ENCODE measurements around the gene CTIF. TPM values are rescaled to one million over a fixed set of nuclear protein-coding genes. Genes with fewer than 3 reads are reported as not detected.

The CTIF gene
- total RNA-seq, 2 donors from 2014 or later = 4.6 to 4.7 TPM

DNA sequence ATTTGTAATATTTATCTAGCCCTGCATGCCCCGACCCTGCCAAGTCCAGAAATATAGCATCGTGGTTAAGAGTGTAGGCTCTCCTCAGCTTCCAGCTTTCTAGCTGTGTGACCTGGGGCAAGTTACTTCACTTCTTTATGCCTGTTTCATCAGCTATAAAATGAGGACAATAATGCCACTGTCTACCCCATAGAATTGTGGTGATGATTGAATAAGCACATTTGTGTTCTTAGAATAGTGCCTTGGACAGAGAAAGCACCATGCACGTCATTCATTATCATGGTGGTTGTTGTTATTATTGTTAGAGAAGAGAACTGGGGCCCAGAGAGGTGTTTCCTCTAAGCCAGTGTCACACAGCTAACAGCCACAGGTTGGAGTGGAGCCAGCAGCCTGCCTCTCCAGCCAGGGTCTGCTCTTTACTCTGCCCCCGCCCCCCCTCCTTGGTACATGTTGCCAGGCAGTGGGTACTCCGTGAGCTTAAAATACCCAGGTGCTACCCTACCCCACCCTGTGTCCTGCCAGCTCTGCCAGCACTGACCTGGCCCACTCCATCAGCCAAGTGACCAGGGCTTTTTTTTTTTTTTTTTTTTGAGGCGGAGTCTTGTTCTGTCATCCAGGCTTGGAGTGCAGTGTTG lies 202.1 kb downstream of the CTIF start:
- Mint-ChIP-seq H3K36me3 (ENCODE audit: insufficient read depth in 2 of 2) (no peaks in the 10 kb centered on the region), H3K4me3 (no peak overlapping the region), H3K4me1 (ENCODE audit: low read depth) (no peaks in the 10 kb centered on the region), H3K27ac (no peak overlapping the region), H3K9me3 (no peaks in the 10 kb centered on the region), H3K27me3 (ENCODE audit: low read depth) (no peaks in the 10 kb centered on the region)
- ATAC-seq (replicated peaks in 1 of 2) (no peak), DNase-seq (no peak)

DNA sequence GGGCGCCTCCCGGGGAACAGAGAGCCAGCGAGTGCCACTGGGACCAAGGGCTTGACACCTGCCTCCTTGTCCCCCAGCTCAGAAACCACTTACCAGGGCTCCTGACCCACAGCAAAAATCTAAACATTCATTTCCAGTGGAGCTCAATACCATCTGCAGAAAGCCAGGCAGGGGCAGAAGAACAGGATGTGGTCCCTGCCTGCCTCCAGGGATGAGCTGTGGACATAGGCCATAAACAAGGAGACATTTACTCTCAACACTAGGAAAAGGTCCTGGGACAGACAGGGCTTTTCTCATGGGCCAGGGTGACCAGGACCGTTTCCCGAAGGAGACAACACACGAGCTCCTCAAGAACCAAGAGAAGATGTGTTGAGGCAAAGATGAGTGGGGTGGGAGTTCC lies 203.0 kb downstream of the CTIF start:
- no peak overlapping the region for H3K4me3 Mint-ChIP-seq
- no peaks in the 10 kb centered on the region for H3K27me3 Mint-ChIP-seq (ENCODE audit: low read depth)
- H3K9me3 Mint-ChIP-seq = no peaks in the 10 kb centered on the region
- ATAC-seq (replicated peaks in 1 of 2) = no peak
- no peak for DNase-seq
- no peaks in the 10 kb centered on the region for H3K36me3 Mint-ChIP-seq (ENCODE audit: insufficient read depth in 2 of 2)
- no peak overlapping the region for H3K27ac Mint-ChIP-seq
- no peaks in the 10 kb centered on the region for H3K4me1 Mint-ChIP-seq (ENCODE audit: low read depth)

DNA sequence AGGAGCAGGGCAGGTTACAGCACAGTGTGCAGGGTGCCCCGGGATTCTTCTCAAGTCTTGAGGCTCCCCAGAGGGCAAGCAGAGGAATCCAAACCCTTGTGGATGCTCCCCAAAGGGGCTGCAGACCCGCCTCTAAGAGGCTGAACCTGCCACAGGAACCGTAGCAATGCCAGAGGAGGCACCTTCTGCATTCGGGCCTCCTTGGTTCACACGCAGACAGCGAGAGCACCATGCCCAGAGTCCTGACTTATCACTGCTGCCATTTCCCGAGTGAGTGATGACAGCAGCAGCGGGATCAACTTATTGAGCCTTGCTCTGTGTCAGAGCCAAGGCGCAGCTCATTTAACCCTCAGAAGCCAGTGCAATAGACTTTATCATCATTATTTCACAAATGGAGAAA lies 203.5 kb downstream of the CTIF start:
- Mint-ChIP-seq H3K4me3 (no peak overlapping the region), H3K36me3 (ENCODE audit: insufficient read depth in 2 of 2) (no peaks in the 10 kb centered on the region), H3K9me3 (no peaks in the 10 kb centered on the region), H3K4me1 (ENCODE audit: low read depth) (no peaks in the 10 kb centered on the region), H3K27me3 (ENCODE audit: low read depth) (no peaks in the 10 kb centered on the region), H3K27ac (no peak overlapping the region)
- ATAC-seq (replicated peaks in 1 of 2) (no peak), DNase-seq (no peak)

DNA sequence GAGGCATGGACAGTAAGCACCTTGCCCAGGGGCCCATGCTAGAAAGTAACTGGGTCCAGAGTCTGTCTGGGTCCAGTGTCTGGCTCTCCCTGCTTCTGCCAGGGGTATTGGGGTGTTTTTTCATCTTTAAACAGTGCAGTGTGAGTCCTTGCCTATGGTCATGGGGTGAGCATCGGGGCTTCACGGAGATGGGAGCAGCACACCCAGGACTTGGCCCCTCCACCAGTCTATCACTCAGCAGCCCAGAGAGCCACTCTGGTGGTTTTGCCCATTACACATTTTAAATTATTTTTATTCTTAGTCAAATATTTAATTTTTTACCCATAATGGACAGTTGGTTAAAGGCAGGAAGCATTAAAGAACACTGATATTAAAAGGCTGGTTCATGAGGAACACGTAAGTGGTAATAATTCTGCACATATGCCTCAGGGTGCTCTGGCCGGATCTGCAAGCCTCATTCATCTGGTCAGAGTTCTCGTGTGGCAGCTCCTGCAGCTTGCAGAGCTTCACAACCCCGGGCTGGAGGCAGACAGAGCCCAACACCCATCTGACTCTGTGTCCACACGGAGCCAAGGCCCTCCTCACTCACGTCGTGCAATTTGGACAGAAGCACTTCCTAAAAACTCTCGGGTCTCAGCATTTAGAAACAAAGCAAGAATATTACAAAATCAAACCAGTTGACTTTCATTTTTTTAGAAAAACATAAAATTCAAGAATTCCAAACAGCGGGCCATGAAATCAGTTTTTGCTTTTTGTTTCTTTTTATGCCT lies 204.1 kb downstream of the CTIF start:
- Mint-ChIP-seq H3K27me3 (ENCODE audit: low read depth) (no peaks in the 10 kb centered on the region), H3K36me3 (ENCODE audit: insufficient read depth in 2 of 2) (no peaks in the 10 kb centered on the region), H3K4me1 (ENCODE audit: low read depth) (no peaks in the 10 kb centered on the region), H3K27ac (no peak overlapping the region), H3K4me3 (no peak overlapping the region), H3K9me3 (no peaks in the 10 kb centered on the region)
- ATAC-seq (replicated peaks in 1 of 2) (no peak), DNase-seq (no peak)

DNA sequence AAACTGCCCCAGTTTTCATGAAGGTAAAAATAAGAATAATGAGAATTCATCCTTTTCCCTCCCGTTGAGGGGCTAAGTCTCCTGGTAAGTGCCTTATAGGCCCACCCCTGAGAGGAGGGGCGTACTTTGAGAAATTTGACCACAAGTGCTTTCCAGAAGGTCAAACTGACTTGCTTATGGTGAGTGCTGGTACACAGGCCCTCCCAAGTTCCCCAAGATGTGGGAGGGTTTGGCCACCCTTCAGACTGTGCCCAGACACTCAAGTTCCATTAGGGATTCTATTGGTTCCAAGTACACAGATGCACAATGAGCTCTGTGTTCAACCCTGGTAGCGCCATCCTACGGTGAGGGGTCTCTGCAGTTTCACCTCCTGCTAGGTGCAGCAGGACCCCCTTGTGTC lies 205.1 kb downstream of the CTIF start:
- ATAC-seq (replicated peaks in 1 of 2) (no peak), DNase-seq (no peak)
- H3K9me3 Mint-ChIP-seq = no peaks in the 10 kb centered on the region
- no peaks in the 10 kb centered on the region for H3K4me1 Mint-ChIP-seq (ENCODE audit: low read depth)
- H3K36me3 Mint-ChIP-seq (ENCODE audit: insufficient read depth in 2 of 2) = no peaks in the 10 kb centered on the region
- no peaks in the 10 kb centered on the region for H3K27me3 Mint-ChIP-seq (ENCODE audit: low read depth)
- no peak overlapping the region for H3K4me3 Mint-ChIP-seq
- H3K27ac Mint-ChIP-seq = no peak overlapping the region

DNA sequence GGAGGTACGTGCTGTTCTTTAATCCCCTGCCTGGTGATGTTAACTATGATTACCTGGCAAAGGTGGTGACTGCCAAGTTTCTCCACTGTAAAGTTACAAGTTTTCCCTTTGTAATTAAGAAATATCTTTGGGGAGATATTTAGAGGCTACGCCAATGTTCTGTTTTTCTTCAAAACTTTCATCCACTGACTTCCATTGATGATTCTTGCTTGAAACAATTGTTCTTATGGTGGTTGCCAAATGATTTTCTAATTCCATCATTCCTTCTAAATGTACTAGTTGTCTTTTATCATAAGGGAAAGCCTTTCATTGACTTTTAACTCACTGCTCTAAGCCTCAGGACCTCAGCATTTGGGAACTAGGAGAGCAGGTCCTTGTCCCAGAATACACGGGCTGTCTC lies 206.5 kb downstream of the CTIF start:
- no peaks in the 10 kb centered on the region for H3K36me3 Mint-ChIP-seq (ENCODE audit: insufficient read depth in 2 of 2)
- H3K4me1 Mint-ChIP-seq (ENCODE audit: low read depth) = no peaks in the 10 kb centered on the region

DNA sequence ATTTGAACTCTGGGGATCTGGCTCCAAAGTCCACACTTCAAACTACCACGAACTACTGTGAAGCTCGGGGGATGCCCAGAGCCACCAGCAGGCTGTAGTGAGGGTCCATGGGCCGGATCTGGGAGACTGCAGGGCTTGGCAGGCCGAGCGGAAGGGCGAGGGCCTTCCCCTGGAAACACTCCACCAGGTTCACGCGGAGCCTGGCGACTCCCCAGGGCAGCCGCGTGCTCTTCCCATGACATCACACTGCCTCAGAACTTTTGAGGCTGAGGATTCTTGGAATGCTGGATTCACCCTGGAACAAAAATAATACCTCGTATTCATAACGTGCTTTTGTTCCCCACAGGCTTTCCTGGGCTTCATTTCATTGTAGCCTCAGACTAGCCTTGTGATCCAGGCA lies 210.9 kb downstream of the CTIF start:
- no peak for ATAC-seq (replicated peaks in 1 of 2)
- no peak overlapping the region for H3K27ac Mint-ChIP-seq
- no peak overlapping the region for H3K4me3 Mint-ChIP-seq
- H3K4me1 Mint-ChIP-seq (ENCODE audit: low read depth) = no peaks in the 10 kb centered on the region
- DNase-seq = no peak
- no peaks in the 10 kb centered on the region for H3K27me3 Mint-ChIP-seq (ENCODE audit: low read depth)
- H3K36me3 Mint-ChIP-seq (ENCODE audit: insufficient read depth in 2 of 2) = no peaks in the 10 kb centered on the region
- H3K9me3 Mint-ChIP-seq = no peaks in the 10 kb centered on the region

More for the DNA sequence above, 206.5 kb downstream of the CTIF start:
- ATAC-seq (replicated peaks in 1 of 2) (no peak), DNase-seq (no peak)
- Mint-ChIP-seq H3K9me3 (no peaks in the 10 kb centered on the region), H3K4me3 (no peak overlapping the region), H3K27ac (no peak overlapping the region), H3K27me3 (ENCODE audit: low read depth) (no peaks in the 10 kb centered on the region)

DNA sequence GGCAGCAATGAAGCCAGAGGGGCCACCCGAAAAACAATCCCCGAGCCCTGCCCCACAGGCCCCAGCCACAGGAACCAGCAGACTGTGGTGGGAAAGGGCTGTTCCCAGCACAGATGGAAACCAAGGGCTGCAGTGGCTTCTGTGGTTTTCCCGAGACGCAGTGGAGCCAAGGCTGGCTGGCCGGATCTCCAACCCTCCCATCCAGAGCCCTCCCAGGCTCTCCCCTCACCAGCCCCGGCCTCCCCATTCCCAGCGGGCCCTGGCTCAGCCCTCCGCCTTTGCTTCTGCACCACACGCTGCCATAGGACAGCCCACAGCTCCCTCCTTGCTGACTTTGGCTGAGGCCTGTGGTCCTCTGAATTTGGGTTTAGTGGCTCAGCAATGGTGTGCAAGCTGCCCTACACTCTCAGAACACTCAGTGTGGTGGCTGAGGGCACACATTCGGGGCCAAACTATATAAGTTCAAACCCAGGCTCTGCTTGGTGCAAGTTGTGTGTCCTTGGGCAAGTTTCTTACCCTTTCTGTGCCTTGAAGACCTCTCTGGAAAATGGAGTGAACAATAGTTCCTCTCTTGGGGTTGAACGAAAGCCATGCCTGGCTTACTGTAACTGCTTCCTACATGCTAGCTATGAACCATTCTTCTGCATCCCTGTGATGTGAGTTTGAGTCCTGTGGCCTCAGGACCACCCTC lies 211.8 kb downstream of the CTIF start:
- no peak for ATAC-seq (replicated peaks in 1 of 2)
- no peak for DNase-seq

DNA sequence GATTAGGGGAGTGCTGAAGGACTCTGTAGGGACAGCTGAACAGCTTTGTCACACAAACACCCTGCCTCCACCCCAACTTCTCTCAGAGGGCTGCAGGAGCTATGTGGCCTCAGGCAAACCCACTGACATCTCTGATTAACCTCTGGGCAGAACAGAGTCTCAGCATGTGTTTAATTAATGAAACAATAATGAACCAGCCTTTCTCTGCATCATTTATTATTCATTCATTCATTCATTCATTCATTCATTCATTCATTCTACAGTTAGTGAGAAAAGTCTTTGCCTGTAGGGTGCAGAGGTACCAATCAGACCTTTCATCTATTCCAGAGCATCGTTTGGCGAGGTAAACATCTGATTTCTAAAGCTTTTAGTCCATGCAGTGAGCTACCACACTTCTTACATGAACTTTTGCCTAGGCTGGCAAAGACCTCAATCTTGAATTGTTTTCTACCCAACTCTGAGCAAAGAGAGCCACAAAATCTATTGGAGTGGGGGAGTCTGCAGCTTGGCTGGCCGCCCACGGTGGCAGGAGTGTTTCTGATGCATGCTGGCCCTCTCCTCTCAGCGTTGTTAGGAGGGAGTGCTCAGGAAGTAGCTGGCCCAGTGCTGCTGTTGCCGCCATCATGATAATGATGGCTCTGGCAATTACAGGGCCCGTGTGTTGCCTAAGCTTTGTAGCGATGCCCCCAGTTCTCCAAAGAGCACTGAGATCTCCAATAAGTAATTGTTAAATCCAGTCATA lies 213.1 kb downstream of the CTIF start:
- DNase-seq (no peak), ATAC-seq (replicated peaks in 1 of 2) (no peak)
- Mint-ChIP-seq H3K36me3 (ENCODE audit: insufficient read depth in 2 of 2) (no peaks in the 10 kb centered on the region), H3K4me3 (no peak overlapping the region), H3K9me3 (no peaks in the 10 kb centered on the region), H3K27ac (no peak overlapping the region), H3K4me1 (ENCODE audit: low read depth) (no peaks in the 10 kb centered on the region), H3K27me3 (ENCODE audit: low read depth) (no peaks in the 10 kb centered on the region)

More for the DNA sequence above, 211.8 kb downstream of the CTIF start:
- Mint-ChIP-seq H3K27me3 (ENCODE audit: low read depth) (no peaks in the 10 kb centered on the region), H3K36me3 (ENCODE audit: insufficient read depth in 2 of 2) (no peaks in the 10 kb centered on the region), H3K4me1 (ENCODE audit: low read depth) (no peaks in the 10 kb centered on the region), H3K9me3 (no peaks in the 10 kb centered on the region), H3K4me3 (no peak overlapping the region), H3K27ac (no peak overlapping the region)

DNA sequence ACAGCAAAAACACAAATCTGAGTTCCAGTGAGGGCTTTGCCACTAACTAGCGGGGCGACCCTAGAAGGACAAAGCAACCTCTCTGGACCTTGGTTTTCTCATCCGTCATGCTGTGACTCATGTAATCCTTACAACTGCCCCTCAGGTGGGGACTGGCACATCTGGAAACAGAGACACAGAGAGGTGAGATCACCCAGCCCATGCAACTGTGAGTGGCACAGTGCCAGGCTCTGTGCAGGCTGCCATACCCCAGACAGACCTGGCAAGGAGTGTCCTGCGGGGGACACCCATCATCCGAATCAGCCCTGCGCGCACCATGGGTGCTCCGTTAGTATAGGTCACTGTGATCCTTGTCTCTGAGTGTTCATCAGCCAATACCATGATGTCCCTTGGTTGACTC lies 213.6 kb downstream of the CTIF start:
- H3K4me3 Mint-ChIP-seq = no peak overlapping the region
- no peak for ATAC-seq (replicated peaks in 1 of 2)
- H3K27me3 Mint-ChIP-seq (ENCODE audit: low read depth) = no peaks in the 10 kb centered on the region
- H3K27ac Mint-ChIP-seq = no peak overlapping the region
- H3K36me3 Mint-ChIP-seq (ENCODE audit: insufficient read depth in 2 of 2) = no peaks in the 10 kb centered on the region
- no peaks in the 10 kb centered on the region for H3K9me3 Mint-ChIP-seq
- no peak for DNase-seq
- no peaks in the 10 kb centered on the region for H3K4me1 Mint-ChIP-seq (ENCODE audit: low read depth)

DNA sequence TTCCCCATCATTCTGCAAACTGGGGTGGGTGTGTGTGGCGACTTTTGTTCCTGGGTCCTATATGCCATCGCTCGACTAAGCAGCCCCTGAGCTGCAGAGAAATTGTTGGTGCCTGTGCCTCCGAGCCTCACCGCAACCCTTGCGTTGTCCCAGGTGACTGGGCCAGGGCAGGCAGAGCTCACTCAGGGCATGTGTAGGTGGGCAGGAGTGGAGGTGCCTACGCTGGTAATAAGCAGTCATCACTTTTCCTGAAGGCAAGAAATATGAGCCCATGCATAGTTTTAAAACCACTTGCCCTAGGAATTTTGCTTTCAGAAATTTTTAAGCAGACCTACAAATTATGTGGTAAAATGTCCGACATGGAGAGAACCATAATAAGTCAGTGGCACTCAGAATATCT lies 214.1 kb downstream of the CTIF start:
- no peaks in the 10 kb centered on the region for H3K9me3 Mint-ChIP-seq
- H3K27ac Mint-ChIP-seq = no peak overlapping the region
- DNase-seq (no peak), ATAC-seq (replicated peaks in 1 of 2) (no peak)
- H3K4me3 Mint-ChIP-seq = no peak overlapping the region
- no peaks in the 10 kb centered on the region for H3K36me3 Mint-ChIP-seq (ENCODE audit: insufficient read depth in 2 of 2)
- H3K4me1 Mint-ChIP-seq (ENCODE audit: low read depth) = no peaks in the 10 kb centered on the region
- no peaks in the 10 kb centered on the region for H3K27me3 Mint-ChIP-seq (ENCODE audit: low read depth)

DNA sequence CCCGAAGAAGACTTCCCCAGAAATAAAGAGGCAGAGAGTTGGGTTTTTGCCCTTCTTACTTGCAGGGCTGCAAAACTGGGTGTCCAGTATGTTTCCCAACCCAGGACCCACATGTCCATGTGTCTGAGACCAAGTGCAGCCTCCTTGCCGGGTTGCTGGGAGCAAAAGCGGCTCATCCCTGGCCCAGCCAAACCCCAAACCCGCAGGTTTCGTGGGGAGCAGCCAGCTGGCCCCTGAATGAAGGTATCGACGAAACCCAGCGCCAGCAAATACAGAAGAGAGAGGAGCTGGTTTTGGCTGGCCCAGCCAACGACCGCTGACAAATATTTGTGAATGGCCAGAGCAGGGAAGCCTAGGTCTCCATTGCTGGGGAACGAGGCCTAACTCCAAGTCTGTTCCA lies 214.9 kb downstream of the CTIF start:
- DNase-seq = no peak
- Mint-ChIP-seq H3K9me3 (no peaks in the 10 kb centered on the region), H3K36me3 (ENCODE audit: insufficient read depth in 2 of 2) (no peaks in the 10 kb centered on the region), H3K4me1 (ENCODE audit: low read depth) (no peaks in the 10 kb centered on the region), H3K27ac (no peak overlapping the region), H3K4me3 (no peak overlapping the region), H3K27me3 (ENCODE audit: low read depth) (no peaks in the 10 kb centered on the region)
- ATAC-seq (replicated peaks in 1 of 2) = no peak

DNA sequence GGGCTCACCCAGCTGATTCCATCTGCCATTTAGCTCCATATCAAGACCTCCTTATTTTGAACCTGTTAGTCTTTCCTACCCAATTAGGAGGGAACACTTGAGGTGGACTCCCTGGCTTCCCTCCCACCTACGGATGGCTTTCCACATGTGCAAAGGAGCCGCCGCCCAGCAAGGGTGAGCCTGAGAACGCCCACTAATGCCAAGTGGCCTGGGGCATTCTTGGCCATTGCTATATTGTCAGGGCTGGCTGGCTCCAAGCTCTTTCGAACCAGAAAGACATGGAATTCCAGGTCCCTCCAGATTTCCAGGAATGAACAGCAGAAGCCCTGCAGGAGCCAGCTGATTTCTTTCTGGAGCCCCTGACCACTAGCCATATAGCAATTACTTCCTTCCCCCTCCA lies 215.7 kb downstream of the CTIF start:
- Mint-ChIP-seq H3K9me3 (no peaks in the 10 kb centered on the region), H3K4me1 (ENCODE audit: low read depth) (no peaks in the 10 kb centered on the region)

More for the DNA sequence above, 215.7 kb downstream of the CTIF start:
- Mint-ChIP-seq H3K36me3 (ENCODE audit: insufficient read depth in 2 of 2) (no peaks in the 10 kb centered on the region), H3K27ac (no peak overlapping the region), H3K27me3 (ENCODE audit: low read depth) (no peaks in the 10 kb centered on the region), H3K4me3 (no peak overlapping the region)
- ATAC-seq (replicated peaks in 1 of 2) (no peak), DNase-seq (no peak)
